Raji (cell line): ENCODE measurements around the gene SDE2.
A peak's percentile ranks its signal among the peaks of the same experiment; 100 is the strongest.

Experiments used
- POLR2A ChIP-seq: IDR thresholded peaks from 2 replicates; pipeline ENCODE4 v1.6.1; 2011; ENCODE audit warnings: low read depth, low read length, control low read depth; ENCODE audit not compliant: insufficient read depth

SDE2 gene

GRCh38 chr1:226021801-226022200 lies 22.7 kb upstream of the SDE2 start:
- TF ChIP-seq POLR2A = no peak

GRCh38 chr1:226021401-226021800 lies 22.3 kb upstream of the SDE2 start:
- no peak for TF ChIP-seq POLR2A

GRCh38 chr1:226019572-226019971 lies 20.4 kb upstream of the SDE2 start:
- no peak for TF ChIP-seq POLR2A

GRCh38 chr1:226017070-226017469 lies 17.9 kb upstream of the SDE2 start:
- TF ChIP-seq POLR2A = no peak

GRCh38 chr1:226009650-226010044 lies 10.5 kb upstream of the SDE2 start:
- TF ChIP-seq POLR2A = no peak

- no peak for TF ChIP-seq POLR2A
Measured at GRCh38 chr1:226006686-226007085, 7.5 kb upstream of the SDE2 start.

GRCh38 chr1:226004396-226004795 lies 5.3 kb upstream of the SDE2 start:
- no peak for TF ChIP-seq POLR2A

GRCh38 chr1:226003502-226004170 lies 4.5 kb upstream of the SDE2 start:
- no peak for TF ChIP-seq POLR2A

GRCh38 chr1:226002667-226003501 lies 3.7 kb upstream of the SDE2 start:
- TF ChIP-seq POLR2A = no peak

GRCh38 chr1:226001963-226002666 lies 3.0 kb upstream of the SDE2 start:
- TF ChIP-seq POLR2A = 0 out of 2 replicates have a peak, but pooled peaks have one; percentile 17

- no peak for TF ChIP-seq POLR2A
Measured at GRCh38 chr1:226001088-226001487, 1.9 kb upstream of the SDE2 start.

- no peak for TF ChIP-seq POLR2A
Measured at GRCh38 chr1:225999912-226000337, 782 bp upstream of the SDE2 start.

- no peak for TF ChIP-seq POLR2A
Measured at GRCh38 chr1:225998560-225999226, 450 bp downstream of the SDE2 start.

GRCh38 chr1:225996946-225997545 lies 2.1 kb downstream of the SDE2 start:
- TF ChIP-seq POLR2A = no peak
